GM19240 (cell line): Measurements from ENCODE around the gene SSR3.
"Not testable (repeated sequence)": the region's sequence is repeated elsewhere in the genome, so short reads cannot be mapped to it uniquely, and the experiment has no call there.

Source experiments
- DNase-seq: peaks from one replicate; pipeline ENCODE4 v3.0.0; 2011; ENCODE audit warnings: low spot score; ENCODE audit not compliant: insufficient read length

The SSR3 gene

GRCh38 chr3:156576051-156576450 lies 21.1 kb upstream of the SSR3 start:
- no peak for DNase-seq

GRCh38 chr3:156575641-156576040 lies 20.7 kb upstream of the SSR3 start:
- DNase-seq, result no peak

- DNase-seq, result not testable (repeated sequence)
These were observed 15.0 kb upstream of the SSR3 start for GRCh38 chr3:156569881-156570280.

GRCh38 chr3:156569016-156569415 lies 14.1 kb upstream of the SSR3 start:
- DNase-seq, result not testable (repeated sequence)

GRCh38 chr3:156563900-156564682 lies 9.2 kb upstream of the SSR3 start:
- no peak for DNase-seq

GRCh38 chr3:156562486-156562885 lies 7.6 kb upstream of the SSR3 start:
- DNase-seq, result not testable (repeated sequence)

GRCh38 chr3:156561533-156561932 lies 6.6 kb upstream of the SSR3 start:
- DNase-seq, result no peak

GRCh38 chr3:156559321-156559720 lies 4.4 kb upstream of the SSR3 start:
- DNase-seq, result no peak

GRCh38 chr3:156558389-156558788 lies 3.5 kb upstream of the SSR3 start:
- no peak for DNase-seq

- DNase-seq, result no peak
These were observed 439 bp downstream of the SSR3 start for GRCh38 chr3:156554515-156554841.

GRCh38 chr3:156553705-156554356 lies 1.1 kb downstream of the SSR3 start:
- DNase-seq, result no peak

- no peak for DNase-seq
These were observed 1.9 kb downstream of the SSR3 start for GRCh38 chr3:156552973-156553372.

- DNase-seq, result no peak
These were observed 3.2 kb downstream of the SSR3 start for GRCh38 chr3:156551746-156552145.

GRCh38 chr3:156551261-156551660 lies 3.7 kb downstream of the SSR3 start:
- no peak for DNase-seq

- DNase-seq, result no peak
These were observed 6.0 kb downstream of the SSR3 start for GRCh38 chr3:156548902-156549301.

- DNase-seq, result no peak
These were observed 6.8 kb downstream of the SSR3 start for GRCh38 chr3:156548041-156548687.

- DNase-seq, result no peak
These were observed 7.3 kb downstream of the SSR3 start for GRCh38 chr3:156547637-156548036.

GRCh38 chr3:156543043-156543555 lies 11.8 kb downstream of the SSR3 start:
- no peak for DNase-seq

GRCh38 chr3:156542101-156543042 lies 12.5 kb downstream of the SSR3 start:
- no peak for DNase-seq

GRCh38 chr3:156539802-156540201 lies 15.1 kb downstream of the SSR3 start:
- no peak for DNase-seq

- no peak for DNase-seq
These were observed 15.9 kb downstream of the SSR3 start for GRCh38 chr3:156539051-156539450.
